ENCODE data around the gene ZNHIT2.
A peak's percentile ranks its signal among the peaks of the same experiment; 100 is the strongest.

The ZNHIT2 gene

DNA sequence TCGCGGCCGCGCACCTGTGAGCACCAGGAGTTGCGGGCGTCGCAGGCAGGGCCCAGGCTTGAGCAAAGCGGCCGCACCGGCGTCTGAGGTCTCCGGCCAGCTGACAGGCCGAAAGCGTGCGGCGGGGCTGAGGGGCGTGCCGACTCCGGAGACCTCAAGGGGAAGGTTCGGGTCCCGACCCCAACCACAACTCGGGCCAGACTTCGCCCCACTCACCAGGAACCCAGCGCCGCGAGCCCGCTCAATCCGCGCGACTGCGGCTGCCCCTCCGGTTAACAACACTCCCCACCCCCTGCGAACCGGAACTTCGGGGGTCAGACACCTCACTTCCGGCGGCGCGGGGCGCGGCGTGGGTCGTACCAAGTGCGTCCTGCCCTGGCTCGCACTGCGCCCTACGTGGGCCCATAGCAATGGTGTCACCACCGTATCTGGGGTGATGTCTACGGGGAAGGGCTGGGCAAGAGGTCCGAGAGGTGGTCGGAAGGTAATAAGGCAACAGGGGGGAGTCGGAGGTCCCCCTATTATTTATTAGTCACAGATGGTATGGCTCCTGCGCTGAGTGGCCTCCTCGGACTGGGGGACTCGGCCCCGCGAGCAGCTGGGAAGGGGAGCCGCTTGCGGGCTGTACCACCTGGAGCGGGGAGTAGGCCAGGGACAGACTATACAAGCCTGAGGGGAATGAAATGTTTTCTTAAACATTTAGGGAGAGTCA is 16.9 kb upstream of the ZNHIT2 start, which contains the start of gene SYVN1:
Gene SYVN1, minus strand, starts transcription at position 280 of the 712 bp plus-strand sequence. CDS start 918 bp downstream, outside the sequence.
- peak; percentile 86 to 88 for DNase-seq (ENCODE audit: low read depth in 1 of 2, low spot score in 1 of 2)

DNA sequence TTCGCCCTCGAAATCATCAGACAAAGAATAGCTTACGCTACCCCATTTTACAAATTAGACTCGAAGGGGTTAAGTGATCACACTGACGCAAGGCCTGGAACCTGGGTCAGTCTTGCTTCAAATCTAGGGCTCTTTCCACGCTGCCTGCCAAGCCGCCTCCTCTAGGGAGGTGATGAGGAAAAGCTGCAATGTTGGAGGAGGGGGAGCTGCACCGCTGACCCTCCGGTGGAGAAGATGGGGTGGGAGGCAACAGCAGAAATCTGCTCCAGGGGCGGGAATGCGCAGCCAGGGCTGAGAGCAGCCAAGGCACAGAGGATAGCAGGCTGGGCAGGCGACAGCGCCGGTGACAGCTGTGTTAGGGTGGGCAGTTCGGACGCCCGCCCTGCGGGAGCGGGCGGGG is 16.2 kb upstream of the ZNHIT2 start:
- no peak for DNase-seq (ENCODE audit: low read depth in 1 of 2, low spot score in 1 of 2)

DNA sequence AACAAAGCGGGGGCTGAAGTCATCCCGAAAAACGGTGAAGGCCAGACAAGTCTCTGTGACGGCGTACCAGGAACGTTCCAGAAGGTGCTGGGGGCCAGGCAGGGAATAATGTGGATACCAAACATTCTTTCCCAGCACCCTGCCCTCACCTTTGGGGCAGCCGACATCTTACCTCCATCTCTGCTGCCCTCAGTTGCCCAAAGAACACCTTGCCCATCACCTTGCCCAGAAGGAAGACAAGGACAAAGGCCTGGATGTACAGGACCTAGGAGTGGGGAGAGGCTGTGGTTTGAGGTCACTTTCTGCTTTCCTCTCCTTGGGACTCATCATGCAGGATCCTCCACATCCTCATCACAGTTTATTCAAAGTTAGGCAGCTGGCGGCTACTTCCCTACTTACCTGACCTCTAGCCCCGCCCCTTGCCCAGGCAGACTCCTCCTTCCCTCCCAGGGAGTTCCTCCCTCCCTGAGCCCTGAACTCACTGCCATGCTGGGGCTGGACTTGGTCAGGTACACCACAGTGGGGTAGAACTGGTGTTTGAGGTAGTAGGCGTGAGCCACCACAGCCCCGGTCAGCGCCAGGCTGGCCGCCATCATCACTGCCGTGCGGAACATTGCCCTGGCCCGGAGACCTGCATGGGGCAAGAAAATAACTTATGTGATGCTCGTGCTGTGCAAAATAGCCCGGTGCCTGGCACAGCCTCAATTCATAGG is 15.6 kb upstream of the ZNHIT2 start:
- no peak for DNase-seq (ENCODE audit: low read depth in 1 of 2, low spot score in 1 of 2)

DNA sequence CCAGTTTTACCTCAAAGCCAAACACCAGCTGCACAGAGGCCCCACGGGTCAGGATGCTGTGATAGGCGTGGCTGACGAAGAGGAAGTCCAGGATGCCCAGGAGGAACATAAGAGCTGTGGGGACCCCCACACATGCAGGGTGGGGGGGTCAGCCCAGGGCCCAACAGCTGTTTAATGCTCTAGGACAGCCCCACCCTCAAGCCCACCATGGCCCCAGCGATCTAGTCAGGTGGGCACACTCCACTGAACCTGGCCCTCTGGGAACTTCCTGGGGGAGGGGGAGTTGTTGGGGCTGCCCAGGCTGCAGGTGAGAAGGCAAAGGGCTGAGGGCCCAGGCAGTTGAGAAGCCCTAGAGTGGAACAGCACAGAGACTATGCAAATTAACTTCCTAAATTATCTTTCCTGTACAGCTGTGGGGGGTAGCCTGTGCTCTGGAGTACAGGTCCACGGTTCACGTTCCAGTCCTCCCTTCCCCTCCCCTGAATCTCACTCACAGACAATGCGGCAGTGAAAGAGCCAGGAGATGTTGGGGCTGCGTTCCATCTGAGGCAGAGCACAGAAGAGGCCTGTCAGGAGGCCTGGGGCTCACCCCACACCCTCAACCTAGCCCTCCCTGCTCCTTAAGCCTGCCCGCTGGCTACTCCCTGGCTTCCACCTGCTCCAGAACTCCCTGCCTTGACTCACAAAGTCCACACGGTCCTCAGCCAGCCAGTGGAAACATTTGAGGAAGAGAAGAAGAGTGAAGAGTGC is 14.9 kb upstream of the ZNHIT2 start:
- no peak for DNase-seq (ENCODE audit: low read depth in 1 of 2, low spot score in 1 of 2)

DNA sequence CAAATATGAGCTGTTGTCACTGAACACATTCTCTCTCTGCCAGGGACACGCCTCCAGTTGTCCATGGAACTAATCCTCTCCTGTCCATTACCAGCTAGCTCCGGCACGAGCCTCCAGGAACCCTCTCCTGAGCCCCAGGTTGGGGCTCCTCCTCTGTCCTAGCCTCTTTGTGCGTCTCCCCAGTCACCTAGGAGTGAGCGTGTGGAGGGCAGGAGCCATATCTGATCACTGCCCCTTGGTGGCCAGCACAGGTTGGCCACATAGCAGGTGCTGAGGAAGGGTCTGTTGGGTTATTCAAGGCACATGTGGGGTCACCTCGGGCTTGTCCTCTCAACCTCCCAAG is 14.4 kb upstream of the ZNHIT2 start:
- no peak for DNase-seq (ENCODE audit: low read depth in 1 of 2, low spot score in 1 of 2)

DNA sequence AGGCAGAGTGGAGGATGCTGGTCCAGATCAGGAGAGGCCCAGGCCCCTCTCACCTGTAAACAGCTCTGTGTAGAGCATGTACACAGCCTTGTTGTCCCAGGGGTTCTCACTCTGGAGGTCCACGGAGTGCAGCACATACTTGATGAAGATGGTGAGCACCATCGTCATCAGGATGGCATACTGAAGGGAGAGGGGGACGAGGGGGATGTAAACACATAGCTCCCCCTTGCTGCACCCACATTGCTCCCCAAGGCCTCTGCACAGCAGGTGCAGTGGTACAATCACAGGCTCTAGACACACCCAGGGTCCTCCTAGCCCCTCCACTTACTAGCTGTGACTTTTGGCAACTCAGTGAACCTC is 13.9 kb upstream of the ZNHIT2 start:
- no peak for DNase-seq (ENCODE audit: low read depth in 1 of 2, low spot score in 1 of 2)

DNA sequence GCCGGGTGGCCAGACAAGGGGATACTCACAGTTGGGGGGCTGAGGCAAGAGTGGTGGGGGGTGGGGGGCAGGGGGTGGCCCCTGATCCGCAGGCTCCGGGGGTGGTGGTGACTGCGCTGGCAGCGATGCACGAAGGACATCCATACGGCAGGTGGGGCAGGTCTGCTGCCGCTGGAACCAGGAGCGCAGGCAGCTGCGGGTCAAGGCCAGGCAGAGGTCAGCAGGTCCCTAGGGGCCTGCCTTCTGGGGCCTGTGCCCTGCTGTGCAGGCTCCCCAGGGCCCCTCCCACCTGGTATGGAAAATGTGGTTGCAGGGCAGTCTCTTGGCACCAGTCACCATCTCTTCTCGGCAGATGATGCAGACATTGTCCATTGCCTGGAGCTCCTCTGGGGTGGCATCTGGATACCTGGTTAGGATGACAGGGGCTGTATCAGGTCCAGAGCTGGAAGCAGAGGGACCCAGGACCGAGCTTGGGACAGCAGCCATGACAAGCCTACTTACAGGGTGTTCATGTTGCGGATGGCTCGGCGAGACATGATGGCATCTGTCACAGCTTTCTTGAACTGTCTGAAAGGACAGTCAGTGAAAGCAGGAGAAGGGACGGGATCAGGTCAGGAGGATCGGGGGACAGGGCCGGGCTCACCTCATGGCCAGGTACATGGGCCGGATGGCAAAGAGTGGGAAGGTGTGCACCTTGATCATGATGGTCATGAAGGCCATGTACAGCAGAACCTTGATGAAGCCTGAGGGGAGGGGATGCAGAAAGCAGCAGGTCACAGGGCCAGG is 13.3 kb upstream of the ZNHIT2 start:
- DNase-seq (ENCODE audit: low read depth in 1 of 2, low spot score in 1 of 2), result no peak

DNA sequence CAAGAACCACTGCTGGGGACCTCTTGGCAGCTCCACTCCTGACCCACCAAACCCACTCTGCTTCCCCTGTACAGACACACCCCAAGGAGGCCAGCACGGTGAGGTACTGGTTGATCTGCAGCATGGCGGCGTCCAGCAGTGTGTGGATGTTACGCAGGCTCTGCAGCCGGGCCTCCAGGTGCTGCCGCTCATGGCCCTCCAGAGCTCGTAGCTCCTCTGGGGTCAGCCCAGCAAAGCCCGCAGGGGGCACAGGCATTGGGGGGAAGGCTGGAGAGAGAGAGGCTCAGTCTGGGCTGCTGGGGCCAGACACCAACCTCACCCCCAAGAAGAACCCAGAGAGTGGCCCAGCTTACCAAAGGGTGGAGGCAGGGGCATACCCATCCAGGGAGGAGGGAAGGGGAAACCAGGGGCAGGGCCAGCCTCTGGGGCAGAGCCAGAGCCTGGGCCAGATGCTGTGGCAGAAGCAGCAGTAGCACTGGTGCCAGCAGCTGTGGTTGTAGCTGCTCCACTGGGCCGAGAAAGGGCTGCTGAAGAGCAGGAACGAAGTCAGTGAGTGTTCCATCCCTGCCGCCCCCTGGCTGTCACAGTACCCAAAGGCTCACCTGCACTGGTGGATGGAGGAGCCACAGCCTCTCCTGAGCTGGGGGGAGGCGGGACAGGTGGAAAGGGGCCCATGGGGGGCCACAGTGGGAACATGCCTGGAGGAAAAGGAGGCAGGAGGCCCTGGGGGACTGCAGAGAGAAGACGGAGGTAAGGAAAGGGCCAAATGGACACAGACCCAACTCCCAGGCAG is 12.3 kb upstream of the ZNHIT2 start:
- DNase-seq (ENCODE audit: low read depth in 1 of 2, low spot score in 1 of 2), result no peak

DNA sequence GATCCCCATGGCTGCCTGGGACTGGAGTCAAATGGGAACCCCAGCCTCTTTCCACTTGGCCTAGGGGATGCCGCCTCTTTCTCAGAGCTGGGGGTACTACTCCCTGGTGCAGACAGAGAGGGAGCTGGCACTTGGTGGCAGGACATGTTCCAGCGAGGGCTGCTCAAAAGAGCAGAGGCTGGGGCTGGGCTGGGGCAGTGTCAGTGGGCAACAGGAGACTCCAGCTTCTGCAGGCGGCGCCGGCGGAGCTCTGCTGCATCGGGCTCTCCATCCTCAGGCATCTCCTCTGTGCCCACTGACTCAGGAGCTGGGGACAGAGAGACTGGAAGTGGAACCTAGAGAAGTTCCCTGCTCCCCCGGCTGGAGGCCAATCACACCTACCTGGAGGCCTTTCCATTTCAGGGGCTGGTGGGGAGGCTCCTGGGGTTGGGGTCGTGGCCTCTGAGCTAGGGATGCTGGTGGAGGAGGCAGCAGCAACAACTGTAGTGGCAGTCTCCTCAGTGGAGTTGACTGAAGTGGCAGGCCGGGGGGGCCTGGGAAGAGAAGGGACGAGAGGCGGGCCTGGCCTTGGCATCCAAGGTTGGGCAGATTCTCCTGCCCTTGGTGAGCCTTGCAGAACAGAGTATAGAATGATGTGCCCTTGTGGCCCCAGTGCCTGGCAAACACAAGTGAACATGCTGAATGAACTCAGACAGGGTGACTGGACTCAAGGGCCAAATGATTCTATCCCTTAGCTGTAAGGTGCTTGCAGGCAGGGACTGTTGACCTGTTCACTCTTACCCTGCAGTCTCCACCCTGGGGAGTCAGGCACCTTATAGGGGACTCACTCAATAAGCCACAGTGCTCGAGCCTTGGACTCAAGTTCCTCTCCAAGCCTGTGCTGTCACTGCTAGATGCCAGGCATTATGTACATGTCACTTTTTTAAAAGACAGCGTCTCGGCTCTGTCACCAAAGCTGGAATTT is 11.0 kb upstream of the ZNHIT2 start:
- DNase-seq (ENCODE audit: low read depth in 1 of 2, low spot score in 1 of 2), result no peak

DNA sequence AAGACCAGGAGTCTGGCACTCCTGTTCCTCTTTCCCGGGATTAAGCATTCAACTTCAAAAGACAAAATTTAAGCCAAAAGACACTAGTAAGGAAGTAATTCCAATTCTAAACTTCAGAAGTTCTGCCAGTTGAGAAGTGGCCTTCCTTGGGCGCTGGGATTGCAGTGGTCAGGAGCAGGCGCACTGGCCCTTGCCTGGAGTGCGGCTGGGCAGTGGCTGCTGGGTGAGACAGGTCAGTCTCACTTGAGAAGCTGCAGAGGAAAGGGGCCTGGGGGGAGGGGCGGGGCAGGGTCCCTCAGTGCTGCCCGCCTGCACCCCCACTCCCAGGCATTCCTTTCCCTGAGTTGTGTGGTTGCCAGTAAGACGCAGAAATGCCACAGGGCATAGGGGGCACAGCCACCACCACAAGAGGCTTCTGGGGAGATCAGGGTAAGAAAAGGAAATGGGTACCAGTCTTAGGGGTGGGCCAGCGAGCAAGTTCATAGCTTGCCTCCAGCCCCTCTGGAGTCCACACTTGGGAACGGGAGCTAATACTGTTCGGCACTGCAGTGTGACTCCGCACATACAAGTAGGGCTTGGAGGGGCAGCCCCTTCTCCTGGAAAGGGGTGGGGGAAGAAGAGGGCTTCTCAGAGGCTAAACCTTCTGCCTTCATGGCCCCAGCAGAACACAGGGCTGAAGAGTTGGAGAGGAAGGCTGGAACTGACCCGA is 10.1 kb upstream of the ZNHIT2 start:
- DNase-seq (ENCODE audit: low read depth in 1 of 2, low spot score in 1 of 2), result no peak

DNA sequence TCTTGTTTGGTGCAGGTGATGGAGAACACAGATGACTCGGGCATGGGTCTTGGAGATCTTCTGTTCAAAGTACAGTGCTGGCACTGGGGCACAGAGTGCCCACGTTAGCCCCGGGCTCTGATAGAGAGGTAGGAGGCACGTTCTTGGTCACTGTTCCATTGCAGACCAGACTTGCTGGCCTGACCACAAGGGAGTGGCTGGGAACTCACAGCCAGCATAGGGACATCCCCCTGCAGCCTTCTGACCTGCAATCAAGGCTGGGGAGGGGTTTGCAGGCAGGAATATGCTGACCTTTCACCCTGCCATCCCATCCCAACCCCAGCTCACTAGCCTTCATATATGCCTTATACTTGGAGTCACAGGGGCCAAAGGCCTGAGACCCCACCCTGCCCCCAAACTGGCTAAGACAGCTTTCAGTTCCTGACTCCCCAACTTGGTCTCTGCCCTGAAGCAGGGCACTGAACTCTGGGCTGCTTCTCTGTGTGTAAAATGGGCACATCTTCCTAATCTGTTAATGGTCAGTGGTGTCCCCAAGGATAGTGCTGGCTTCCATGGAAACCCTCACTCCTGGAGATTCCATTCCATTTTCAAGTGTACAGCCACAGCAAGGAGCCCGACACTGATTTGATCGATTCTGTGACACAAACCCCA is 9.2 kb upstream of the ZNHIT2 start:
- no peak for DNase-seq (ENCODE audit: low read depth in 1 of 2, low spot score in 1 of 2)

DNA sequence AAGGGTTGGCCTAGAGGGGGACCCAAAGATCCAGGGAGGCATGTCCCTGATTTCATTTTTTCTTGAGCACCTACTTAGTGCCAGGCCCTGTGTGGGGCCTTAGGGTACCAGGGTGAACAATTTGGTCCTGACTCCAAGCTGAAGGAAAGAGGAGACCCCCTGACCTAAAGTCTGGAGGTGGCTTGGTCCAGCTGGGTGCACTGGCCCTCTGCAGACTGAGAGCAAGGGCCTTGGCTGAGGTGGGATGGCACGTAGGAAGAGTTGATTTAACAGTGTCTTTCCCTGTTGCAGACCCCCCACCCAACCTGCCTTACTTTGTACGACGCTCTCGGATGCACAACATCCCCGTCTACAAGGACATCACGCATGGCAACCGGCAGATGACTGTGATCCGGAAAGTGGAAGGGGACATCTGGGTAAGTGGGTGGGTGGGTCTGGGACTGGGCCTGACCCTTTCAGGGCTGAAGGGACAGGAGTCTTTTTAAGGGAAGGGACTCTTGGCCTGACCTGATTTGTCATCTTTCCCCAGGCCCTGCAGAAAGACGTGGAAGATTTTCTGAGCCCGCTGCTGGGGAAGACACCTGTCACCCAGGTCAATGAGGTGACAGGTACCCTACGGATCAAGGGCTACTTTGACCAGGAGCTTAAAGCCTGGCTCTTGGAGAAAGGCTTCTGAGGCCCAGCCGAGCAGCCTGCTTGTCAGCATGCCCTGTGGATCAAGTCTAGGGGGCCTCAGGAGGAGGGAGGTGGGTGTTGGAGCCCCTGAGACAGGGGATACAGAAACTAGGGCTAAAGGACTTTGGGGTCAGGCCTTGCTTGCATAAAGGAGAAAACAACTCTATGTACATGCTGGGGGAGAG is 7.9 kb upstream of the ZNHIT2 start:
- no peak for DNase-seq (ENCODE audit: low read depth in 1 of 2, low spot score in 1 of 2)

DNA sequence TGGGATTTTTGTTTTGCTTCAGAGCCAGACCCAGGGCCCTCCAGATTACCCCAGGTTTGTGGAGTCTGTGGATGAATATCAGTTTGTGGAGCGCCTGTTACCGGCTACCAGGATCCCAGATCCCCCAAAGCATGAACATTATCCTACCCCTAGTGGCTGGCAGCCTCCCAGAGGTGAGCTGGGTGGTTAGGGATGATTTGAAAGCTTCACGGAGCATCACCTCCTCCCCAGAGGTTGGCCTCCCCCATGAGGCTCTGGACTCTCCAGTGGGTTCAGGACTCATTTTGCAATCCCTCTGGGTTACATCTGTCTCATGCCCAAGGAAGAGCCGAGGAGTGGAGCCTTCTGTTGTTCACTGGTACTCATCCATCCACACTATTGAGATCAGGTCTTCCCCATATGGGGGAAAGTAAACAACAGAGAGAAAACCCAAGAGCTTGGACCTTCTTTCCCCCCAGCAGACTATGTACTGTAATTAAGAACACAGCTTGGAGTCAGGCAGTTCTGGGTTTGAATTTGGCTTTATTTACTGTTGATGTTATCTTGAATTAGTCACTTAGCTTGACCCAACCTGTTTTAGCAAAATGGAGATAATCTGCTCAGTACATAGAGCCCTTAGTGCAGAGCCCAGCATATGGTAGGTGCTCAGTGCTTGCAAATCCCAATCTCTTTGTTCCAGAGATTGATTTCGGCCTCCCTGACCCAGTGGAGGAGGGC is 7.1 kb upstream of the ZNHIT2 start:
- no peak for DNase-seq (ENCODE audit: low read depth in 1 of 2, low spot score in 1 of 2)

DNA sequence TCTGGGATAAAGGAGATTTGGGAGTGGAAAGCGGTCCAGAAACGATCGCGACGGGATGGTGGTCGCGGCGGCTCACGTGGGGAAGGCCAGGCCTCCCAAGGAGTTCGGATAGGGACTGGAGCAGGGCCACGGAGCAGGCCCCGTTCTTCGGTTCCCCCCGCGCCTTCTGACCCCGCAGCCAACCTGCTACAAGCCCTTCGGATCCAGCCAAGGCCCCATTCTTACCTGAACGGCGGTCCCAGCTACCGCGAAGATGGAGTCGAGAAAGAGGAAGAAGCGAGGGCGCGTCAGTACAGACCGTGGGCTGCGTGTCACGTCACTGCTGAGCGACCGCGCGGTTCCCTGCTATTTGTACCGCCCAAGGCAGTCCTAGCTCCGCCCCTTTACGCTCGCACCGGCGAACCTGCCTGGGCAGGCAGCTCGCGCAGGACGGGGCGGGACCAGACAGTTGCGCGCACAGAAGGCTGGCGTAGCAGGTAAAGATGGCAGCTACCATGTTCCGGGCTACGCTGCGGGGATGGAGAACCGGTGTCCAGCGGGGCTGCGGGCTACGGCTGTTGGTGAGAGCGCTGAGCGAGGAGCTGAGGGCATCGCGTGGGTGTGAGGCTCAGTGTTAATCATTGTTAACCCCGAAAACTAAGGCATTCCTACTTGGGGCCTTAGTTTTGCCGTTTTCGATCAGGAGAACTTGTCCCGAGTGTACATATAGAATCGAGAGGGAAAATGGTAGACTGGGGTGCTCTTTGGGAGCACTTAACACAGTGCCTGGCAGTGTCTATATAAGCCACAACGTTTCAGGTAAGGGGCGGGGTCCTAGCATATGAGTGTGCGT is 4.6 kb upstream of the ZNHIT2 start, which contains the start of the genes FAU and MRPL49:
Gene FAU, minus strand, starts transcription at position 270 of the 832 bp plus-strand sequence. CDS start 321 bp downstream, outside the sequence.
Gene MRPL49, plus strand, starts transcription at position 457 of the 832 bp plus-strand sequence. Its CDS starts 26 bp downstream, at position 483.
- peak; percentile 98 for DNase-seq (ENCODE audit: low read depth in 1 of 2, low spot score in 1 of 2)

DNA sequence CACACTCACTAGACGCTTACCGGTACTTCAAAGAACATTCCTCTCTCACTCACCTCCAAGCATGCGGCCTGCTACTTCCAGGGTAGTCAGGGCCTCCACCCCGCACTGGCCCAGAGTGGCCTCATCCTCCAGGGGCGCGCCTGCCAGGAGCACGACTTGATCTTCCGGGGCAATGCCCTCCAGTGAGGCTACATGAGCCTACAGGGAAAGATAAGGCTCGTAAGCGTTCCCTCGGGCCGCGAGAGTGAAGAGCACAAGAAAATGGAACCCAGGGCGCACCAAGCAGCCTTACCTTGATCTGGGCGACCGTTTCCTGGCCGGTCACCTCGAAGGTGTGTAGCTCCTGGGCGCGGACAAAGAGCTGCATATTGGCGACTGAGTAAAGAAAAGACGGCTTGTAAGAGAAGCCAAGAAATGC is 4.0 kb upstream of the ZNHIT2 start:
- DNase-seq (ENCODE audit: low read depth in 1 of 2, low spot score in 1 of 2), result no peak

DNA sequence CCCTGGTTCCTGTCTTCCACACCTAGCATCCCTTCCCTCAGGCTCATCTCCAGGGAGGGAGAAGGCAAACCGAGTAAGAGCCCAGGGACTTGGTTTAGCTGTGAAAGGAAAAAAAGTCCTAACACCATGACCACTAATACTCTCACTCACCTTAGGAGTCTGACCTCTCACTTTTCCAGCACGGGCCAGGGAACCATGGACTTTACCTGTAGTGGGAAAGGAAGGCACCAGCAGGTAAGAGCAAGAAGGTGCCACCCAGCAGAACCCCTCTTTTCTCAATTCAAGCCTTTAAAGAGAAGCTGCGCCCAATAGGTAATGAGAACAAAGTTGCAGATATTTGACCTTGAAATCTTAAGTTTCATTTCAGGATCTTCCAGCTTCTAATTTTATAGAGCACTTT is 3.3 kb upstream of the ZNHIT2 start:
- no peak for DNase-seq (ENCODE audit: low read depth in 1 of 2, low spot score in 1 of 2)

Measured in activated T-helper 1 cell treated with anti-CD3 and anti-CD28 coated beads, Interleukin-2, amount 50 U/mL, for 16 hours (primary cell).